IPS-15b (cell line): ENCODE measurements around the gene PRDM5.
"Not testable (repeated sequence)": the region's sequence is repeated elsewhere in the genome, so short reads cannot be mapped to it uniquely, and the experiment has no call there.

Experiments
- H3K27me3 ChIP-seq: one replicate; pipeline ENCODE4 v1.6.1; 2013; ENCODE audit warnings: low read length; ENCODE audit not compliant: control insufficient read depth, insufficient read depth
- H3K36me3 ChIP-seq: one replicate; pipeline ENCODE4 v1.6.1; 2013; ENCODE audit warnings: low read length; ENCODE audit not compliant: control insufficient read depth, insufficient read depth
- H3K4me1 ChIP-seq: one replicate; pipeline ENCODE4 v1.6.1; 2013; ENCODE audit warnings: mild to moderate bottlenecking, low read length; ENCODE audit not compliant: control insufficient read depth, insufficient read depth
- H3K4me3 ChIP-seq: one replicate; pipeline ENCODE4 v1.5.1; 2013; ENCODE audit warnings: low read depth, low read length
- H3K9ac ChIP-seq: one replicate; pipeline ENCODE4 v1.6.1; 2013; ENCODE audit warnings: low read depth, mild to moderate bottlenecking, low read length
- H3K9me3 ChIP-seq: one replicate; pipeline ENCODE4 v1.6.1; 2013; ENCODE audit warnings: mild to moderate bottlenecking, low read length; ENCODE audit not compliant: control insufficient read depth, insufficient read depth

PRDM5 gene

GRCh38 chr4:120765260-120765680, 157.3 kb downstream of the PRDM5 start:
- H3K4me1 ChIP-seq = no peaks in the 10 kb centered on the region
- no peaks in the 10 kb centered on the region for H3K9me3 ChIP-seq
- no peaks in the 10 kb centered on the region for H3K36me3 ChIP-seq
- H3K4me3 ChIP-seq = no peak overlapping the region
- no peak overlapping the region for H3K9ac ChIP-seq
- H3K27me3 ChIP-seq = no peaks in the 10 kb centered on the region

GRCh38 chr4:120763650-120764049, 158.9 kb downstream of the PRDM5 start:
- H3K27me3 ChIP-seq = no peaks in the 10 kb centered on the region
- H3K4me1 ChIP-seq = no peaks in the 10 kb centered on the region
- no peak overlapping the region for H3K4me3 ChIP-seq
- H3K9me3 ChIP-seq = no peaks in the 10 kb centered on the region
- H3K9ac ChIP-seq = no peak overlapping the region
- no peaks in the 10 kb centered on the region for H3K36me3 ChIP-seq

DNA sequence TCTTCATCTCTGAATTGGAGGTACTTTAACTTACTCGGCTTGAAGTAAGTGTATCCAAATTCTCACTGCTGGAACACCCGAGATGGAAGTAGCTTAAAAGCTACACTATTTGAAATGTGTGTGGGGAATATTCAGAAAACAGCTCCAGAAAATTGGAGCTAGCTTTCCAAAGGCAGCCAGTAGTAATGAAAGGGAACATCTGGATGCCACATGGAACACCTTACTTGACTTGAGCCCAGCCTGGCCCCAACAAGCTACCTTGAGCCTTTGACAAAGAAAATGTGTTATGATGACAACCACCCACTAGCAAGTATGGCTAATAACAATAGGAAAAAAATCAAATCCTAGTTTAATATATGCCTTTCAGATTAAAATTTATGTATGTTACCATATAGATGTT, 161.5 kb downstream of the PRDM5 start:
- no peaks in the 10 kb centered on the region for H3K27me3 ChIP-seq
- H3K4me3 ChIP-seq = no peak overlapping the region
- no peaks in the 10 kb centered on the region for H3K9me3 ChIP-seq
- H3K4me1 ChIP-seq = no peaks in the 10 kb centered on the region
- H3K36me3 ChIP-seq = no peaks in the 10 kb centered on the region
- no peak overlapping the region for H3K9ac ChIP-seq

GRCh38 chr4:120760047-120760446, 162.5 kb downstream of the PRDM5 start:
- Histone ChIP-seq H3K9me3 (no peaks in the 10 kb centered on the region), H3K4me3 (no peak overlapping the region), H3K36me3 (no peaks in the 10 kb centered on the region), H3K27me3 (no peaks in the 10 kb centered on the region), H3K4me1 (no peaks in the 10 kb centered on the region), H3K9ac (no peak overlapping the region)

- Histone ChIP-seq H3K9ac (no peak overlapping the region), H3K36me3 (no peaks in the 10 kb centered on the region), H3K27me3 (no peaks in the 10 kb centered on the region), H3K9me3 (no peaks in the 10 kb centered on the region), H3K4me1 (no peaks in the 10 kb centered on the region), H3K4me3 (no peak overlapping the region)
Measured at GRCh38 chr4:120755864-120756263, 166.7 kb downstream of the PRDM5 start.

GRCh38 chr4:120754590-120754989, 167.9 kb downstream of the PRDM5 start:
- Histone ChIP-seq H3K4me3 (no peak overlapping the region), H3K36me3 (no peaks in the 10 kb centered on the region), H3K9ac (no peak overlapping the region), H3K4me1 (no peaks in the 10 kb centered on the region), H3K27me3 (no peaks in the 10 kb centered on the region), H3K9me3 (no peaks in the 10 kb centered on the region)

DNA sequence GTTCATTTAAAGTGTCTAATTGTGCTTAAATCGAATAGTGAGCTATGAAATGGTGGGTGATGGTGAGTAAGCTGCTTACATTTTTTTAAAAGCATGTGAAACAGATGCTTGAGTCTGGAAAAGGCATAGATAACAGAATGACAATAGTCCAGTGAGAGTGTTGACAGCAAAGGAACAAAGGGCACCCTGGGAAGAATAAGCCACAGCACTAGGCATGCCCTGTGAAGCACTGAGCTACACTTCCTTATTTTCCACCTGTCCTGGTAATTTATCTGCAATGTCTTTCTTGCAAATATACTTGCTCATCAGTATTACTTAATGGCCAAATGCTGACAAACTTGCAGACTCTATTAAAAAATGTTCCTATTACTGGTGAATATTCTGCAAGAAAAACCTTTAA, 168.7 kb downstream of the PRDM5 start:
- Histone ChIP-seq H3K9me3 (no peaks in the 10 kb centered on the region), H3K4me3 (no peak overlapping the region), H3K27me3 (no peaks in the 10 kb centered on the region), H3K9ac (no peak overlapping the region), H3K4me1 (no peaks in the 10 kb centered on the region), H3K36me3 (no peaks in the 10 kb centered on the region)

- Histone ChIP-seq H3K4me1 (no peaks in the 10 kb centered on the region), H3K36me3 (no peaks in the 10 kb centered on the region), H3K9me3 (no peaks in the 10 kb centered on the region), H3K27me3 (no peaks in the 10 kb centered on the region), H3K9ac (no peak overlapping the region), H3K4me3 (no peak overlapping the region)
Measured at GRCh38 chr4:120750152-120750525, 172.4 kb downstream of the PRDM5 start.

DNA sequence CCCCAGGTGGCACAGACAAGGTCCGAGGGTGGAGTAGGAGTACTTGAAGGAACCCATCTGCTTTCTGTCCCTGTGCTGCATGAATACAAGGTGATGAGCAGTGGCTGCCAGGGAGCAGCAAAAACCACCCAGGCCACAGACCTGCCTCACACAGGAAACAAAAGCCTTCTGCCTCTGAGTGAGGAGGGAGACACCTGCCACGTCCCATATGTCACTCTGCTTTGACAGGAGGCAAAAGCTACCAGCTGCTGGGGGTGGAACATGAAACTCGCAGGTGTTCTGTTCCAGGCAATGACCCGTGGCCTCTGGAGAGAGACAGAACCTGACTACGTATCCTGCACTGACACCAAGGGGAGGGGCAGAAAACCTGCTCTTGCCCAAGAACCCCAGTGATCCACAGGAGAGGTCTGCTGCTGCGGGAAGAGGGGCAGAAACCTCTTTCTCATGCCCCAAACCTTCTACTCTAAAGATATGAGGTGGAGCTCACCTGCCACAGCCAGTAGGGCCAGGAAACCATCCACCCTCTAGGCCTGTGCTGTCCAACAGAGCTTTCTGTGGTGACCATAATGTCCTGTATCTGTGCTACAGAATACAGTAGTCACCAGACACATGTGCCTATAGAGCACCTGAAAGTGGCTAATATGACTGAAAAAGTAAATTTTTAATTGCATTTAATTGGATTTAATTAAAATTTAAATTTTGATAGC, 172.9 kb downstream of the PRDM5 start:
- Histone ChIP-seq H3K36me3 (no peaks in the 10 kb centered on the region), H3K9me3 (no peaks in the 10 kb centered on the region), H3K27me3 (no peaks in the 10 kb centered on the region), H3K4me3 (no peak overlapping the region), H3K9ac (no peak overlapping the region), H3K4me1 (no peaks in the 10 kb centered on the region)

GRCh38 chr4:120741636-120742035, 180.9 kb downstream of the PRDM5 start:
- not testable (repeated sequence) for H3K9ac ChIP-seq, H3K4me1 ChIP-seq, H3K9me3 ChIP-seq, H3K27me3 ChIP-seq, H3K36me3 ChIP-seq
- peak overlapping the region; percentile 16 for H3K4me3 ChIP-seq

DNA sequence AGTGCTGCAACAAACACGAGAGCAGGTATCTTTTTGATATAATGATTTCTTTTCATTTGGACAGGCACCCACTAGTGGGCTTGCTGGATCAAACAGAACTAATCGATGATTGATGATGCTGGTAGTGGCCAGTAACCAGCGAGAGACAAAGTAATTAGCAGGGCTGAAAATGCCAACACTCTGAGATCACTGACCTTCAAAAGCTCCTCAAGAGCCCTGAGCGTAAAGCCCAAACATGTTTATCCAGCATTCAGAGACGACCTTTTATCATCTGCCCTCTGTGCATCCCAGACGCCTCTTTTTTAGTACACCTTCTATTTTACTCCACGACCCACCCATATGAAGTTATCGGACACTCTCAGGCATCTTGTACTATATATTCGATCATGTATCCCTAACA, 186.2 kb downstream of the PRDM5 start:
- H3K4me1 ChIP-seq = no peaks in the 10 kb centered on the region
- H3K9ac ChIP-seq = no peak overlapping the region
- H3K27me3 ChIP-seq = no peaks in the 10 kb centered on the region
- no peaks in the 10 kb centered on the region for H3K9me3 ChIP-seq
- H3K4me3 ChIP-seq = no peak overlapping the region
- H3K36me3 ChIP-seq = no peaks in the 10 kb centered on the region

DNA sequence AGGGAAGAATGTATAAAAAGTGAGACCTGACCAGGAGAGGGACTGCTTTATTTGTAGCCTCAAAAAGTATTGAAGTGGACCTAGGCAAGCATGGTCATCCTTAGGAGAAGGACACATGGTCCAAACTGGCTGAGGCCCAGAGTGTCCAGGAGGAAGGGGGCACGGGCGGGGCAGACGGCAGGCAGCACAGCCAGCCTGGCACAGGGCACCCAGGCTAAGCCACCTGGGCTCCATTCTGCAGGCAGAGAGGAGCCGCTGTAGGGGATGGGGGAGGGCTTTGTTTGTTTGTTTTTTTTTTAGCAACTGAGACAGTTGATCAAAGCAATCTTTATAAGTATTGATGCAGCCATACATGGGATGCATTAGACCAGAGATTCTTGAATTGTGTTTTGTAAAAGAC, 188.6 kb downstream of the PRDM5 start:
- H3K9me3 ChIP-seq = no peaks in the 10 kb centered on the region
- no peak overlapping the region for H3K9ac ChIP-seq
- H3K4me1 ChIP-seq = no peaks in the 10 kb centered on the region
- H3K36me3 ChIP-seq = no peaks in the 10 kb centered on the region
- no peaks in the 10 kb centered on the region for H3K27me3 ChIP-seq
- H3K4me3 ChIP-seq = no peak overlapping the region
